Measurements from ENCODE around the gene TMEM53.

TMEM53 gene

GRCh38 chr1:44628962-44629756, 45.1 kb downstream of the TMEM53 start:
- DNase-seq (ENCODE audit: low read depth in 2 of 2): no peak

DNA sequence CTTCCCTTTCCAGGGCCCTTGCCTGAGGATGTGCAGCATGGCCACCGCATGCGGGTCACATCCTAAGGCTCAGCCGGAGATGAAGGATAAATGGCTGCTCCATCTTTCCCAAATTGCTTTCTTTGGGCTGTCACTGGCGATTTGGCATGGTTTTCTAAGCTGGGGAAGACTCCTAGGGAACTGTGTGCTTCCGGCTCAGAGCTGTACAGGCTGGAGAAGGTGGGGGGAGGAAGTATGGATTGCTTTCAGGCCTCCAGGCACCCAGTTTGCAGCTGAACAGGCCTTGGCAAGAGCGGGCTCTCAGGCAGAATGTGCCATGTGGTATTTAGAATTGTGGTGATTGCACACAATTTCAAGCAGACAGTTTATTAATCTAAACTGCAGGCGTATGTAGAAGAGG, 48.9 kb downstream of the TMEM53 start:
- no peak for DNase-seq (ENCODE audit: low read depth in 2 of 2)

DNA sequence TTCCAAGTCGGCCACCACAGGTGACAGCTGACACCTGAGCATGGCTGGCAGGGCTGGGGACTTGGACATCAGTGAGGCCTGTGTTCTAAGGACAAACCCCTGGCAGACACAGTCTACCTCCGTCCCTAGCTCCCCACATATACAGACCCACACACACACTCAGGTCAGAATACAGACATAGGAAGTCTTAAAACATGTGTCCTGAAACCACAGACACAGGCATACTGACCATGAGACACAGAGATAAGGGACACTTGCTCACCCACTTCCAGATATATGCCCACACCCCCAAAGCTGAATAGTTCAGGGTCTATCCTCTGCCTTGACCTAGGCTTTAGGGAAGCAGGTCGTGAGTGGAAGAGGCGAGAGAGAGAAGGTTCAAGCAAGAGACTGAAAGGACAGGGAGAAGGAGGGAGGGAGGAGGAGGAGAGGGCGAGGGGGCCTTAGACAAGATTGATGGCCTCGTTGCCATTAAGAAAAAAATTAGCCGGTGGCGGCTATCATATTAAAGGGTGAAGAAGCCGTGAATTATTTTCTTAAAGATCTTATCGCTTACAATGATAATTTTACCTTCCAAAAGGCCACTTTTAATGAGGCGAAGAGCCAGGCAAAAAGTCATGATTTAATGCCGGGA, 49.9 kb downstream of the TMEM53 start:
- no peak for DNase-seq (ENCODE audit: low read depth in 2 of 2)

GRCh38 chr1:44621841-44622286, 52.4 kb downstream of the TMEM53 start:
- no peak for DNase-seq (ENCODE audit: low read depth in 2 of 2)

GRCh38 chr1:44620072-44620471, 54.2 kb downstream of the TMEM53 start:
- DNase-seq (ENCODE audit: low read depth in 2 of 2): no peak

DNA sequence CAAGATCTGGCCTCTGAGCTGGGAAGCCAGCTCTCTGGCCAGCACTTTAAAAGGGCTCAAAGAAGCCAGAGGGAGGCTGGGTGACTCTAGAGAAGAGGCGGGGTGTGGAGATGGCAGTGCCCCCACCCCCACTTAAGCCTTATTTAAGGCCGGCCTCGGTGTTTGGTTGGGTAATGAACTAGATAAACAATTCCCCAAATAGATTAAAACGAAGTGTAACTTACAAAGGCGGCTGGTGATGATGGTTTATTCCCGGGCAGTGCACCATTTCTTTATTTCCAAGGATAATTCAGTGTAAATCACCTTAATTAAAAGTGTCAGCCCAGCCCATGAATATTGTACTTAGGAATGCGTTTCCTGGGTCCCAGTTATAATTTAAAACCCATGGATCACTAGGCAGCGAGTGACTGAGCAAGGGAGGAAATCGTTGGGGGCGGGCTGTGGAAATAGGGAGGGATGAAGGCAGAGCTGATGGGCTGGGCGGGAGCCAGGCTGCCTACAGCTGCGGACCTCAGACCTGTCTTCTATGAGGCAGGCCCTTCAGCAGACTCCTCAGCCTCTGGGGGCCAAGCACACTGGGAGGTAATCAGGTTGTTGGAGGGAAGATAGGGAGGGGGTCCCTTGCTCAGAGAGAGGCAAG, 54.9 kb downstream of the TMEM53 start:
- DNase-seq (ENCODE audit: low read depth in 2 of 2): no peak

GRCh38 chr1:44617703-44618029, 56.6 kb downstream of the TMEM53 start:
- no peak for DNase-seq (ENCODE audit: low read depth in 2 of 2)

DNA sequence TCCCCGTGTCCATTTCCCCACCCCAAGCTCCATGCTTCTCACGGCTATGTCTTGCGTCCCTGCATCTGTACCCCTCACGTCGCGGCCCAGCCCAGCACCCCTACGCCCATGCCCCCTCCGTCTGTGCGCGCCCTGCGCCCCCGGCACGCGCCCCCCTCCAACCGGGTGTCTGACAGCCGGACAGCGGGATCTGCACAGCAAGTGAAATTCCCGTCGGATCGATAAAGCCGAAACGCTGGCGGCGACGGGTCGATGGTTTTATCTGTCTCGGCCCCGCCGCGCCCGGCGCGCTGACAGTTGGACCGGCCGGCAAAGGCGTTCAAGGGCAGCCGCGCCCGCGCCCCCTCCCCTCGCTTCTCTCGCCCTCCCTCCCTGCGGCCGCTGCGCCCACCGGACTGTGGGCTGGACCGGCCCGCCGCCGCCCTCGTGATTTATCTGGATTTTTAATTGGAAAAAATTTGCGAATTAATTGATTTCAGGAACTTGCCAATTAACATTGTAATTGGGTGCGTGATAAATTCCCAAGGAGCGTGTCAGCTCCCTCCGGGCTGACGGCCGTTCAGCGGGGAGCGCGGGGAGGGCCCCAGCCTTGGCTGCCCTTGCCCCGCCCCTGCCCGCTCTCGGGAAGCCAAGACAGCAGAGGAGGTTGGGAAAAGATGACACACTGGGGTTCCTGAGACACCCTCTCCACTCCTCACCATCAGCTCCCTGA, 57.1 kb downstream of the TMEM53 start:
- no peak for DNase-seq (ENCODE audit: low read depth in 2 of 2)

- no peak for DNase-seq (ENCODE audit: low read depth in 2 of 2)
These were observed 57.8 kb downstream of the TMEM53 start for GRCh38 chr1:44616284-44616990.

GRCh38 chr1:44613941-44614340, 60.3 kb downstream of the TMEM53 start:
- DNase-seq (ENCODE audit: low read depth in 2 of 2): no peak

GRCh38 chr1:44611866-44612265, 62.4 kb downstream of the TMEM53 start:
- no peak for DNase-seq (ENCODE audit: low read depth in 2 of 2)

- no peak for DNase-seq (ENCODE audit: low read depth in 2 of 2)
These were observed 62.9 kb downstream of the TMEM53 start for GRCh38 chr1:44611419-44611818.

DNA sequence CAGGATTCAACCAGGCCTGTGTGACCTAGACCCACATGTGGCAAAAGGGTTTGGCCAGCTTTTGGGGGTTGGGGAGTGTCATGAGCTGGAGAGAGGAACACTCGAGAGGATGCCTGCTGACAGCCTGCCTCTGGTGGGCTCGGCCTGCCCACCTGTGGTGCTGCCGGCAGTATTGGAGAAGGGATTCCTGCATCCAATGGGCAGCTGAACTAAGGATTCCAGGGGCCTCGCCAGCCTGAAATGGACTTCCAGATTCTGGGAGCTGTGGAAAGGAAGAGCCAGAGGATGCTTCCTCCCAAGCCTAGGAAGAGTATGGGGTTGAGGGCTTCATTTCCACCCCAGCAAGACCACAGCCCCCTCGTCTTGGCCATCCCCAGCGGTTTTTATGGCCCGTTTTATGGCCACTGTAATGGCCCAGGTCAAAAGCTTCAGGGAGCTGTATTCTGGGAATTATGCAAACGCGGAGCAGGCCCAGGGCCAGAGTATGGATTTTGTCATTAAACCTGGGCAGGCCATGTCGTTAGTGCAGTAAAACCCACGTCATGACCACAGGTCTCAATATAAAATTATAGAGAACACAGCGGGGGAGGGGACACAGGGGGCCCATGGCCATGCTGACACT, 63.6 kb downstream of the TMEM53 start:
- DNase-seq (ENCODE audit: low read depth in 2 of 2): no peak

- no peak for DNase-seq (ENCODE audit: low read depth in 2 of 2)
These were observed 64.3 kb downstream of the TMEM53 start for GRCh38 chr1:44609768-44610526.

DNA sequence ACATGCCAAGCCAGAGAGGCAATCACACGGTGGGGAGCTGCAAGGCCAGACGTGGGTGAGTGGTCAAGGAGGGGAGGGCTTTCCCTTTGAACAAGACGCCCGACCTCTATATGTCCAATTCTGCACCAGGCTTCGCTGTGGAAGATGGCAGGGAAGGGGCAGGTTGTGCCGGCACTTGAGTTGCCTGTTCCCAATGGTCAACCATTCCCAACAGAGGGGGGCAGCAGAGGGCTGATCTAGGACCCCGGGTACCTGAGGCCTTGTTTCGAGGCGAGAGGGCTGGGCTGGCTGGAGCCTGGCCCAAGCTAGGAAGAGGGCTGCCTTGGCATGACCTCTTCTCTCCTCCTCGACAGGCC, 64.9 kb downstream of the TMEM53 start:
- DNase-seq (ENCODE audit: low read depth in 2 of 2): no peak

- no peak for DNase-seq (ENCODE audit: low read depth in 2 of 2)
These were observed 66.1 kb downstream of the TMEM53 start for GRCh38 chr1:44608141-44608540.

GRCh38 chr1:44606701-44607281, 67.5 kb downstream of the TMEM53 start:
- no peak for DNase-seq (ENCODE audit: low read depth in 2 of 2)

- DNase-seq (ENCODE audit: low read depth in 2 of 2): no peak
These were observed 68.2 kb downstream of the TMEM53 start for GRCh38 chr1:44605914-44606615.

DNA sequence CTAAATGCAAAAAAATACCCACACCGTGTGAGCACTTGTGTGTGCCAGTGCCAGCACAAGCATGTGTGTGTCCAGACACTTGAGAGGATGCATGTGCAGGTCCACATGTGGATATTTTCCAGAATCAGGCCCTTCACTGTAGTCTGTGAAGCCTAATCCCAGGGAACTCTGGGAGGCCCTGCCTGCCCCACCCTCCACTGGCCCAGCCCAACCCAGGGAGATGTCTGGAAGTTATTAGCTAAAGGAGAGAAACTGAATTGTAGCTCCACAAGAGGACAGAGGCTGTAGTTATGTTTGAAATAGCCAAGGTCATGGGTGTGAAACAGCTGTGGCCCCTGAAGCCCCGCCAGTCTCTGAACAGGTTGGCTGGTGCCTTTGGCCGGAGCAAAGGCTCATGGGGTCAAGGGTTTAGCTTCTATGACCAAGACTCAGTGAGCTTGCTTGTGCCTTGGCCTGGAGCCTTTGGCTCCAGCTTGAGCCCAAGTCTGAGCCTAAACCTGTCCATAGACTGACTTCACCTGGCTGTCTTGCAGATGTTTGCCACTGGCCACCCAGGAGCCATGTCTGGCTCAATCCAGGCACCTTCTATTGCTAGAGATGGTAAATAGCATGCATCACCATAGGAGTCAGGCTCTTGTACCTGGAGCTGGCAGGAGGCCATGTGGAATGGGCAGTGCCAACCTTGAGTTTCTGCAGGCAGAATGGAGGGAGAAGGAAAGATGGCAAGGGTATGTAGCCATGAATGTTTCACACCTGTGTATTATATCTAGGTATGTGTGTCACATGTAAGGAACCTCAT, 69.9 kb downstream of the TMEM53 start:
- DNase-seq (ENCODE audit: low read depth in 2 of 2): no peak
